Adipocyte (in vitro differentiated cells): ENCODE results near the gene JCAD.
A peak's percentile ranks its signal among the peaks of the same experiment; 100 is the strongest.

Source experiments
- DNase-seq: peaks from one replicate; pipeline ENCODE4 v3.0.0-alpha.2; 2015; ENCODE audit warnings: low read depth
- H3K27me3 ChIP-seq: replicated peaks from 2 replicates; pipeline ENCODE4 v1.7.0; 2013; ENCODE audit warnings: mild to moderate bottlenecking, low read length, moderate library complexity; ENCODE audit not compliant: control insufficient read depth, insufficient read depth
- H3K36me3 ChIP-seq: 2 replicates; pipeline ENCODE4 v1.7.0; 2013; ENCODE audit warnings: low read length, mild to moderate bottlenecking, moderate library complexity; ENCODE audit not compliant: control insufficient read depth, insufficient read depth, severe bottlenecking
- H3K4me1 ChIP-seq: 2 replicates; pipeline ENCODE4 v1.7.0; 2013; ENCODE audit warnings: mild to moderate bottlenecking, low read length, moderate library complexity; ENCODE audit not compliant: control insufficient read depth, insufficient read depth
- H3K4me3 ChIP-seq: 2 replicates; pipeline ENCODE4 v1.7.0; 2013; ENCODE audit warnings: mild to moderate bottlenecking, low read length, moderate library complexity
- H3K9ac ChIP-seq: 2 replicates; pipeline ENCODE4 v1.7.0; 2013; ENCODE audit warnings: mild to moderate bottlenecking, low read length, moderate library complexity
- H3K9me3 ChIP-seq: 2 replicates; pipeline ENCODE4 v1.7.0; 2013; ENCODE audit warnings: mild to moderate bottlenecking, low read length, moderate library complexity; ENCODE audit not compliant: control insufficient read depth

Gene JCAD

GRCh38 chr10:30073045-30073766, 13.8 kb upstream of the JCAD start:
- H3K4me1 ChIP-seq = no peaks in the 10 kb centered on the region
- no peak overlapping the region for H3K9ac ChIP-seq
- no peak for DNase-seq
- H3K36me3 ChIP-seq = no peaks in the 10 kb centered on the region
- H3K27me3 ChIP-seq = no peaks in the 10 kb centered on the region
- no peaks in the 10 kb centered on the region for H3K9me3 ChIP-seq
- H3K4me3 ChIP-seq = no peak overlapping the region

GRCh38 chr10:30072068-30072467, 12.7 kb upstream of the JCAD start:
- Histone ChIP-seq H3K4me1 (no peaks in the 10 kb centered on the region), H3K27me3 (no peaks in the 10 kb centered on the region)
- no peak for DNase-seq

GRCh38 chr10:30070001-30070685, 10.8 kb upstream of the JCAD start:
- no peaks in the 10 kb centered on the region for H3K9me3 ChIP-seq
- no peak overlapping the region for H3K9ac ChIP-seq
- peak; percentile 67 for DNase-seq

More at GRCh38 chr10:30072068-30072467, 12.7 kb upstream of the JCAD start:
- Histone ChIP-seq H3K9me3 (no peaks in the 10 kb centered on the region), H3K9ac (no peak overlapping the region), H3K4me3 (no peak overlapping the region), H3K36me3 (no peaks in the 10 kb centered on the region)

GRCh38 chr10:30068492-30069223, 9.3 kb upstream of the JCAD start:
- H3K4me3 ChIP-seq = no peak overlapping the region
- H3K27me3 ChIP-seq = no peaks in the 10 kb centered on the region
- no peak for DNase-seq
- no peaks in the 10 kb centered on the region for H3K9me3 ChIP-seq
- H3K4me1 ChIP-seq = no peaks in the 10 kb centered on the region
- H3K36me3 ChIP-seq = no peaks in the 10 kb centered on the region
- H3K9ac ChIP-seq = no peak overlapping the region

More at GRCh38 chr10:30070001-30070685, 10.8 kb upstream of the JCAD start:
- Histone ChIP-seq H3K4me3 (no peak overlapping the region), H3K36me3 (no peaks in the 10 kb centered on the region), H3K27me3 (no peaks in the 10 kb centered on the region), H3K4me1 (no peaks in the 10 kb centered on the region)

- H3K9me3 ChIP-seq = no peaks in the 10 kb centered on the region
- no peak overlapping the region for H3K9ac ChIP-seq
- peaks cover 32% of the 10 kb centered on the region for H3K4me1 ChIP-seq
- H3K4me3 ChIP-seq = no peak overlapping the region
- DNase-seq = peak; percentile 71
- no peaks in the 10 kb centered on the region for H3K27me3 ChIP-seq
- no peaks in the 10 kb centered on the region for H3K36me3 ChIP-seq
These were observed 3.7 kb upstream of the JCAD start for GRCh38 chr10:30063099-30063498.

GRCh38 chr10:30062582-30062981, 3.2 kb upstream of the JCAD start:
- H3K9me3 ChIP-seq = no peaks in the 10 kb centered on the region
- H3K4me1 ChIP-seq = peaks cover 37% of the 10 kb centered on the region
- no peak overlapping the region for H3K4me3 ChIP-seq
- H3K9ac ChIP-seq = no peak overlapping the region
- no peaks in the 10 kb centered on the region for H3K36me3 ChIP-seq
- no peak for DNase-seq
- no peaks in the 10 kb centered on the region for H3K27me3 ChIP-seq

GRCh38 chr10:30062090-30062489, 2.7 kb upstream of the JCAD start:
- Histone ChIP-seq H3K27me3 (no peaks in the 10 kb centered on the region), H3K4me1 (peaks cover 42% of the 10 kb centered on the region), H3K36me3 (no peaks in the 10 kb centered on the region), H3K4me3 (no peak overlapping the region), H3K9me3 (no peaks in the 10 kb centered on the region), H3K9ac (no peak overlapping the region)
- DNase-seq = peak; percentile 71

GRCh38 chr10:30058570-30059132, 735 bp downstream of the JCAD start:
- no peaks in the 10 kb centered on the region for H3K27me3 ChIP-seq
- peak overlapping the region; percentile 83 for H3K4me3 ChIP-seq
- DNase-seq = peak; percentile 71
- H3K9me3 ChIP-seq = no peaks in the 10 kb centered on the region
- peaks cover 63% of the 10 kb centered on the region for H3K4me1 ChIP-seq
- H3K9ac ChIP-seq = peak overlapping the region; percentile 87
- no peaks in the 10 kb centered on the region for H3K36me3 ChIP-seq

- Histone ChIP-seq H3K9me3 (no peaks in the 10 kb centered on the region), H3K9ac (peak overlapping the region; percentile 87), H3K4me3 (peak overlapping the region; percentile 83), H3K36me3 (no peaks in the 10 kb centered on the region), H3K4me1 (peaks cover 59% of the 10 kb centered on the region), H3K27me3 (no peaks in the 10 kb centered on the region)
- DNase-seq = peak; percentile 21
These were observed 1.4 kb downstream of the JCAD start for GRCh38 chr10:30057894-30058556.

GRCh38 chr10:30057421-30057841, 2.0 kb downstream of the JCAD start:
- peak overlapping the region; percentile 83 for H3K4me3 ChIP-seq
- peak overlapping the region; percentile 10 for H3K9ac ChIP-seq
- H3K4me1 ChIP-seq = peaks cover 55% of the 10 kb centered on the region
- H3K9me3 ChIP-seq = no peaks in the 10 kb centered on the region
- DNase-seq = peak; percentile 14
- H3K27me3 ChIP-seq = no peaks in the 10 kb centered on the region
- no peaks in the 10 kb centered on the region for H3K36me3 ChIP-seq
